ENCODE data around the gene BHLHA9. TPM values are rescaled to one million over a fixed set of nuclear protein-coding genes. Genes with fewer than 3 reads are reported as not detected.

BHLHA9 gene
- total RNA-seq, 1 experiment from 2014 or later = 0.21 TPM

- BruUV-seq (replicated peaks) = no TSS peak
- no peak for ATAC-seq
- in situ Hi-C loops (cut with HindIII; ENCODE audit: low pct_unique_long_range_greater_than_20kb, low sequenced_read_pairs) (no loop called here), intact Hi-C loops (cut with micrococcal nuclease; ENCODE audit: unreplicated experiment) (no loop called here)
- CTCF ChIA-PET = interaction anchor here (0.6 kb wide), 1 partner anchor 12 kb away, joined by 3 read pairs; no protein-coding TSS in a partner anchor
- POLR2A ChIA-PET = no interaction called here
- no peak overlapping the region for H3K27ac ChIP-seq (ENCODE audit: low read length)
- H3K27me3 ChIP-seq (ENCODE audit: control insufficient read depth, insufficient read depth, low read length) = no peaks in the 10 kb centered on the region
- H3K9me3 ChIP-seq (ENCODE audit: control insufficient read depth, insufficient read depth, low read depth, low read length) = no peaks in the 10 kb centered on the region
- no peaks in the 10 kb centered on the region for H3K4me1 ChIP-seq (ENCODE audit: control insufficient read depth, insufficient read depth, low read length)
- H3K36me3 ChIP-seq (ENCODE audit: control insufficient read depth, insufficient read depth, low read length) = no peaks in the 10 kb centered on the region
- no peak for TF ChIP-seq POLR2AphosphoS5 (IDR thresholded peaks at IDR 0.05; ENCODE audit: low read depth, low read length)
- no peak for TF ChIP-seq SIN3A (IDR thresholded peaks at IDR 0.05; ENCODE audit: borderline replicate concordance, insufficient read depth, low read depth, low read length)
- TF ChIP-seq, protein P1, sequence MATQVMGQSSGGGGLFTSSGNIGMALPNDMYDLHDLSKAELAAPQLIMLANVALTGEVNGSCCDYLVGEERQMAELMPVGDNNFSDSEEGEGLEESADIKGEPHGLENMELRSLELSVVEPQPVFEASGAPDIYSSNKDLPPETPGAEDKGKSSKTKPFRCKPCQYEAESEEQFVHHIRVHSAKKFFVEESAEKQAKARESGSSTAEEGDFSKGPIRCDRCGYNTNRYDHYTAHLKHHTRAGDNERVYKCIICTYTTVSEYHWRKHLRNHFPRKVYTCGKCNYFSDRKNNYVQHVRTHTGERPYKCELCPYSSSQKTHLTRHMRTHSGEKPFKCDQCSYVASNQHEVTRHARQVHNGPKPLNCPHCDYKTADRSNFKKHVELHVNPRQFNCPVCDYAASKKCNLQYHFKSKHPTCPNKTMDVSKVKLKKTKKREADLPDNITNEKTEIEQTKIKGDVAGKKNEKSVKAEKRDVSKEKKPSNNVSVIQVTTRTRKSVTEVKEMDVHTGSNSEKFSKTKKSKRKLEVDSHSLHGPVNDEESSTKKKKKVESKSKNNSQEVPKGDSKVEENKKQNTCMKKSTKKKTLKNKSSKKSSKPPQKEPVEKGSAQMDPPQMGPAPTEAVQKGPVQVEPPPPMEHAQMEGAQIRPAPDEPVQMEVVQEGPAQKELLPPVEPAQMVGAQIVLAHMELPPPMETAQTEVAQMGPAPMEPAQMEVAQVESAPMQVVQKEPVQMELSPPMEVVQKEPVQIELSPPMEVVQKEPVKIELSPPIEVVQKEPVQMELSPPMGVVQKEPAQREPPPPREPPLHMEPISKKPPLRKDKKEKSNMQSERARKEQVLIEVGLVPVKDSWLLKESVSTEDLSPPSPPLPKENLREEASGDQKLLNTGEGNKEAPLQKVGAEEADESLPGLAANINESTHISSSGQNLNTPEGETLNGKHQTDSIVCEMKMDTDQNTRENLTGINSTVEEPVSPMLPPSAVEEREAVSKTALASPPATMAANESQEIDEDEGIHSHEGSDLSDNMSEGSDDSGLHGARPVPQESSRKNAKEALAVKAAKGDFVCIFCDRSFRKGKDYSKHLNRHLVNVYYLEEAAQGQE (IDR thresholded peaks at IDR 0.05; ENCODE audit: insufficient read depth in 1 of 2, low read depth in 2 of 2, low read length in 1 of 2) = no peak
- no peak for TF ChIP-seq TCF7L2 (IDR thresholded peaks at IDR 0.05; ENCODE audit: low read depth, low read length)
- no peak for TF ChIP-seq CTCF (IDR thresholded peaks at IDR 0.05)
- no peak for DNase-seq (ENCODE audit: low read depth, low spot score)
- H3K4me3 ChIP-seq (ENCODE audit: low read depth in 2 of 2, low read length in 2 of 2) = no peak overlapping the region
Observed at GRCh38 chr17:1301546-1301945, 31.3 kb downstream of the BHLHA9 start.

DNA sequence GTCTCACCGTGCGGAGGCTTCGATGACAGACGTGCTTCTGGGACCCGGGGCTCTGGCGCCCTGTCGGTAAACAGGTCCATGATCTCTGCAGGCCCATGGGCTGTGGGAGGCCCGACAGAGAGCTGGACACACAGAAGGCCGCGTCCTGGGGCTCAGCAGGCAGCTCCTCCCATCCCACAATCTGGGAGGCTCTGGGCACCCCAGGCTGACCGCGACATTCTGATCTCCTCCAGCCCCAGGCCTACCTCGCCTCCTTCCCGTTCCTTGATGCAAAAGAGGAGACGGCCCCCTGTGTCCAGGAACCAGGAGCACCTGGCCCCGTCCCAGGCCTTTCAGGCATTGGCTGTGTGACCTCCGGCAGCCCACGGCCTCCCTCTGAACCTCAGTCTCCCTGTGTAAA lies 32.5 kb downstream of the BHLHA9 start:
- H3K27ac ChIP-seq (ENCODE audit: low read length) = no peak overlapping the region
- no peak for ATAC-seq
- no peaks in the 10 kb centered on the region for H3K4me1 ChIP-seq (ENCODE audit: control insufficient read depth, insufficient read depth, low read length)
- TF ChIP-seq SIN3A (IDR thresholded peaks at IDR 0.05; ENCODE audit: borderline replicate concordance, insufficient read depth, low read depth, low read length) = no peak
- TF ChIP-seq CTCF (IDR thresholded peaks at IDR 0.05) = no peak
- TF ChIP-seq POLR2AphosphoS5 (IDR thresholded peaks at IDR 0.05; ENCODE audit: low read depth, low read length) = no peak
- H3K36me3 ChIP-seq (ENCODE audit: control insufficient read depth, insufficient read depth, low read length) = no peaks in the 10 kb centered on the region
- intact Hi-C loops (cut with micrococcal nuclease; ENCODE audit: unreplicated experiment) (no loop called here), in situ Hi-C loops (cut with HindIII; ENCODE audit: low pct_unique_long_range_greater_than_20kb, low sequenced_read_pairs) (no loop called here)
- no peaks in the 10 kb centered on the region for H3K27me3 ChIP-seq (ENCODE audit: control insufficient read depth, insufficient read depth, low read length)
- no peak overlapping the region for H3K4me3 ChIP-seq (ENCODE audit: low read depth in 2 of 2, low read length in 2 of 2)
- DNase-seq (ENCODE audit: low read depth, low spot score) = no peak
- ChIA-PET POLR2A (no interaction called here), CTCF (interaction anchor here (0.6 kb wide), 1 partner anchor 31 kb away, joined by 4 read pairs; no protein-coding TSS in a partner anchor)
- H3K9me3 ChIP-seq (ENCODE audit: control insufficient read depth, insufficient read depth, low read depth, low read length) = no peaks in the 10 kb centered on the region
- no TSS peak for BruUV-seq (replicated peaks)

Data from Panc1 (cell line).